HG02610 (cell line): ENCODE data around the gene ORAI2.

ENCODE experiments used
- ATAC-seq: cut with Tn5 transposase; IDR thresholded peaks from one replicate; pipeline ENCODE4 v1.9.1; 2021; ENCODE audit warnings: mild to moderate bottlenecking, moderate library complexity; ENCODE audit not compliant: unreplicated experiment

The ORAI2 gene

DNA sequence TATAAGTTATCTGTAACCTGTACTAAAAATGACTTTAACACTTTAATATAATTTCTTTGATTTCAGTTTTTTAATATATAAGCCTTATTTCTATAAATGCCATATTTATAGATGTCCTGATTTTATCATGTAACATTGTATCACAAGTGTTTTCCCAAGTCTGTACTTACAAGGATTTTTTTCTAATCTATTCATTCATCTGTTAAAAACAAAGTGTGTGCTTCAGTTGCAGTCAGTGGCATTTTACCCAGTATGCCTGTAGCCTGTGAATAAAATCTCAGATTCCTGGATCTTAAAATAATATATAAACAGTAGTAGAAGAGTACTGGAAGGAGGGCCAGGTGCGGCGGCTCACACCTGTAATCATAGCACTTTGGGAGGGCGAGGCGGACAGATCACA, 19.8 kb upstream of the ORAI2 start:
- no peak for ATAC-seq

DNA sequence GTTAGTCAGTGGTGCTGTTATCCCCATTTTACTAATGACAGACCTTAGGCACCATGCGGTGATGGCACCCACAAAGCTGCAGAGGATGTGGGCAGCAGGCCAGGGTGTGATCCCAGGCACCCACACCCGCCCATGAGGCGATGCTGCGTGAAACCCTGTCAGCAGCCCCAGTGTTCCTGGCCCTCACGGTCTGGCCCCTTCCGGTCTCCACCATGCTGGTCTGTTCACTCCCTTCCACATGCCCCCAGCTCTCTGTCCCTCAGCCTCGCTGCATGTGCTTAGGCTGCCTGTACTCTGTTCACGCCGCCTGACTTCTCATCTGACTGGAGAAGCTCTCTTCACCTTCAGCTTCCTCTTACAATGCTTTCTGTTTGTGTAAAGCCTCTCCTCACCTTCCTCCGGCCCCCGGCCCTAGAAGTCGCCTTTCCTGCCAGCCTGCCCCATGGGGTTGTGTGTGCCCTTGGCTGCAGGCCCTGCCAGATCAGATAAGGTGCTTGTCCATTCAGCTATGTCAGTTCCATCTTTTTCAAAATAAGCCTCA, 17.6 kb upstream of the ORAI2 start:
- peak; percentile 54 for ATAC-seq

DNA sequence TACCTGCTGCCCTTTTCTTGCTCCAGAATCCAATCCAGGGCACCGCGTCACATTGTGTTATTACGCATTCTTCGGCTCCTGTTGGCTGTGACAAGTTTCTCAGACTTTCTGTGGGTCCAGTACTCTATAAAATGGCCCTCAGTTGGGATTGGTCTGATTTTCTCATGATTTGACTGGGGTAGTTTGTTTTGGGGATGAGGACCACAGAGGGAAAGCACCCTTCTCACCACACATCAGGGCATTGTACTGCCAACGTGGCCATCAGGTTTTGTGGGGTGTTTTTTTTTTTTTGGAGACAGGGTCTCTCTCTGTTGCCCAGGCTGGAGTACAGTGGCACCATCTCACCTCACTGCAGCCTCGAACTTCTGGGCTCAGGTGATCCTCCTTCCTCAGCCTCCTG, 17.0 kb upstream of the ORAI2 start:
- no peak for ATAC-seq

DNA sequence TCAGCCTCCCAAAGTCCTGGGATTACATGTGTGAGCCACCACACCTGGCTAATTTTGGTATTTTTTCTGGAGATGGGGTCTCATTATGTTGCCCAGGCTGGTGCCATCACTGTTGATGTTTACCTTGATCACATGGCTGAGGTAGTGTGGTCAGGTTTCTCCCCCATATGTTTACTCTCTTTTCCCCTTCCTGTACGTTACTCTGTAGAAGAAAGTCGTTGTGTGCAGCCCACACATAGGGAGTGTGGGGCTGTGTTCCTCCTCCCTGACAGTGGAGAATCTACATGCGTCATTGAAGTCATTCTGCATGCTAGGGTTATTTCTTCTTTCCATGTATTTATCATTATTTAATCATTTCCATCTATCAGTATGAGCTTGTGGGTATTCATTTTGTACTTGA, 16.3 kb upstream of the ORAI2 start:
- no peak for ATAC-seq

DNA sequence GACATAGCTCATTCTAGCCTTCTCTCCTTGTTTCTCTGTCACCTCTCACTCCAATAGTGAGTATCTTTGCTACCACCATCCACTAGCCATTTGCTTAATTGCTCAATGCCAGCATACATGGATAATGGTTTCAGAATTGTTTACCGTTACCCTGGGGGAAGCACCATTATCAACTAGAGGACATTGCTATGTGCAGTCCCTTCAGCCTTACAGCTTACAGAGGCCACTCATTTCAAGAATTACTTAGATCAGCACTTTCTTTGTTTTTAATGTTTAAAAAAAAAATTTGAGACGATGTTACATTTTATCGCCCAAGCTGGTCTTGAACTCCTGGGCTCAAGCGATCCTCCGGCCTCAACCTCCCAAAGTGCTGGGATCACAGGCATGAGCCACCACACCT, 14.8 kb upstream of the ORAI2 start:
- no peak for ATAC-seq

DNA sequence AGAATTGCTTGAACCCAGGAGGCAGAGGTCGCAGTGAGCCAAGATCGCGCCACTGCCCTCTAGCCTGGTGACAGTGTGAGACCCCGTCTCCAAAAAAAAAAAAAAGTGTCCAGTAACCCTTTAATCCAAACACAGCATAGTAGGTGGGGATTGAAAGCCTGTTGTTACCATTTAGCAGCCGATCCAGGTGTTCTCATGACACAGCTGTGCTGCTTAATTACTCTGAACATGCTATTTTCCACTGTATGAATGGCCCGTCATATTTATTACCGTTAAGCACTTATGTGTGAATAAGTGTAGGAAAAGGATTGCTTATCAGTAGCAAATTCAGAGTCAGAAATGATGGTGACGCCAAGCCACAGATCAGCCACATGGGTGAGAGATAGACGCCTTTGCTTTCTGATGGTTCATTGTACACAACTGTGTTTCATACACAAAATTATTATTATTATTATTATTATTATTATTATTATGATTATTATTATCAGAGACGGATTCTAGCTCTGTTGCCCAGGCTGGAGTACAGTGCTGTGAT, 11.6 kb upstream of the ORAI2 start:
- no peak for ATAC-seq

DNA sequence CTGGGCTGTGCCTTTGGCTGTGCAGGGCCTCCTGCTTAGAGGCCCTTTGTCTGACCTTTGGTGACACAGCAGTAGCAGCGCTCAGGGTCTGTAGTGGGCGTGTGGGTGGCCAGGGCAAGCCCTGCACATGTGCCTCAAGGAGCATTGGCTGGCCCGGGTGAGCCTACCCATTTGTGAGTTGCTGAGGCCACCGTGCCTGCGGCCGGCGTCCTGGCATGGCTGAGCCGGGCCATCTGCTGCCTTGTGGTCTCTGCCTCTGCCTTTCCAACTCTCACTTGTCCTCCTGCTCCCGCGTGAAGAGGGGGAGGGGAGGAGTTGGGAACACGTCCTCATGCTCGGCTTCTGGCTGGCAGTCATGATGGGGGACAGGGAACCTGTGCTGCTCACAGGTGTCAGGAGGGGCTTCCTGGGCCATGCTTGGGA, 9.2 kb upstream of the ORAI2 start:
- ATAC-seq: no peak

DNA sequence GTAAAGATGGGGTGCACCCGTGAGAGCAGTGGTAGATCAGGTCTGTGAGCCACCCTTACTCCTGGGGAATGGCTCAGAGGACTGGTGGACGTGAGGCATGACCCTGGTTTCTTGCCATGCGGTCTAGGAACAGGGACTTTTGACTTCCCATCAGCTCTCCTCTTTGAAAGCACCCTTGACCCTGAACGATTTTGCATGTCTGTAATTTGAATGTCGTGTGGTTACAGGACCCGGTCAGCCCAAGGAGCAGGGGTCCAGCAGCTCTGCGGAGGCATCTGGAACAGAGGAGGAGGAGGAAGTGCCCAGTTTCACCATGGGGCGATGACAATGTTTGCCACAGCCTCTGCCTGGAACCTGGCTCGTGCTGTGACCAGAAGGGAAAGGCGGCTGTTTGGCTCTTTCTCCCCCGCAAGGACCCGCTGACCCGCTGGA, 8.6 kb upstream of the ORAI2 start:
- peak; percentile 20 for ATAC-seq

DNA sequence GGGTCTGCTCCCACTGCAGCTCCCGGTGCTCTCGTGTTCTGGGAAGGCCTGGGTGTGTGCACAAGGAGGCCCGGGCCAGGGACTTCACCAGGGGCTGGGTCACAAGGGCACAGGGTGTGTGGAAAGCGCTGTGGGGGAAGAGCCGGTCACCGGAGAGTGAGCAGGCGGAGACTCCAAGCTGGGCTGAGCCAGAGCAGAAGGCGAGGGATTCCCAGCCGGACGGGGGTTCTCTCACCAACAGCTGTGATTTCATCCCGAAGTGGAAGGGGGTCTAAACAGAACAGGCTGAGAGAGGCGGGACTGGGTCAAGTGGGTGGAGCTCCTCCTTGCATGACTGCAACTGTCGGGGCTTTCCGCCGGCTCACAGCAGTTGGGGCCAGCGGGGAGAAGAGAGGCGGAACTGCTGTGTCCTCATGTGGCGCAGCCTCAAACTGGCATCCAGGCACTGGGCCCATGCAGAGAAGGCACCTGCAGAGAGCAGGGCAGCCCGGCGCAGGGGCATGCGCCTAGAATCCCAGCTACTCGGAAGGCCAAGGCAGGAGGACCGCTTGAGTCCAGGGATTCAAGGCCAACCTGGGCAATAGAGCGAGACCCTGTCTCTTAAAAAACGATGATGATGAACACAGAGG, 7.6 kb upstream of the ORAI2 start:
- peak; percentile 73 for ATAC-seq

DNA sequence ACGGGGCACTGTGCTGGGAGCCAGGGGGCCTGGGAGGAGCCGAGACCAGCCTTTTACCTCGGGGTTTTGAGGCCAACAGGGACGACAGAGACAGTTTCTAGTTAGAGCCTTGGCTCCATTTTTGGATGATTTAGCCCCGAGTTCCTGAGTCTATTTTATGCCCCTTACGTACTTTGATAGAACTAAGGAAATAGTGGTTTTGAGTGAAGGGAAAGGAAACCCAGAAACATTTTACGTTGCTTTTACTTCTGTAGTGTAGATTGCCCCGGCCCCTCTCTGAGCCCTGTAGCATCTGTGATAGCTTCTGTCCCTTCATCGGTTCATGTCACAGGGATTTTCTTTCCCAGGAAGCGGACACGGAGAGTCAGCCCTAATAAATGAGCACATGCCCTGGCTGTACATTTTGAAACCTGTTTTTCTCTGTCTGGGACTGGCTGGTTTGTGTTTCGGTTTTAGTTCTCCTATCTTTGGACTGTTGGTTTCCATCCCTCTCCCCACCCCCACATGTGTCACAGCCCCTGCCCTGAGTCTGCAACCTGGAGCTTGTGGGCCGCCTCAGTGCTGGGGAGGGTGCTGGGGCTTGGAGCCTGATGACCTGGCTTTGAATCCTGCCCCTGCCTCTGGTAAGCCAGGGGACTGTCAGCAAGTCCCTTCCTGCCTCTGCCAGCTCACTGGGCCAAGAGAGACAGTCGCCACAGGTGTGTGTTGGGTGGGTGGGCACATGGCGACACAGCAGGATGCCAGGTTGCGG, 6.9 kb upstream of the ORAI2 start:
- peak; percentile 66 for ATAC-seq

DNA sequence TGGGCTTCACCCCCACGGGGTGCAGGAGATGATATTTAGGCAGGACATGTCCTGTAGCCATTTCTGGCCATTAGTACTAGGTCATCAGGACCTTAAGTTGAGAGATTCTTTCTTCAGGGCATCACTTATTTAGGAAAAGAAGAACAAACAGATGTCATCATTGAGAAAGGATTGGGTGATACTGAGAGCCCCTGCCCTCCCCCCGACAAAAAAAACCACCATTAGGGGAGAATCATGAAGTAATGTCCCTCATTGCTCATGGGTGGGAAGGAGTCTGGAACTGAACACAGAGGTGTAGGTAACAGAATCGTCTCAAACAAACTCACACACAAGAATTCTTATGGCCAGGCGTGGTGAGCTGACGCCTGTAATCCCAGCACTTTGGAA, 6.4 kb upstream of the ORAI2 start:
- no peak for ATAC-seq

DNA sequence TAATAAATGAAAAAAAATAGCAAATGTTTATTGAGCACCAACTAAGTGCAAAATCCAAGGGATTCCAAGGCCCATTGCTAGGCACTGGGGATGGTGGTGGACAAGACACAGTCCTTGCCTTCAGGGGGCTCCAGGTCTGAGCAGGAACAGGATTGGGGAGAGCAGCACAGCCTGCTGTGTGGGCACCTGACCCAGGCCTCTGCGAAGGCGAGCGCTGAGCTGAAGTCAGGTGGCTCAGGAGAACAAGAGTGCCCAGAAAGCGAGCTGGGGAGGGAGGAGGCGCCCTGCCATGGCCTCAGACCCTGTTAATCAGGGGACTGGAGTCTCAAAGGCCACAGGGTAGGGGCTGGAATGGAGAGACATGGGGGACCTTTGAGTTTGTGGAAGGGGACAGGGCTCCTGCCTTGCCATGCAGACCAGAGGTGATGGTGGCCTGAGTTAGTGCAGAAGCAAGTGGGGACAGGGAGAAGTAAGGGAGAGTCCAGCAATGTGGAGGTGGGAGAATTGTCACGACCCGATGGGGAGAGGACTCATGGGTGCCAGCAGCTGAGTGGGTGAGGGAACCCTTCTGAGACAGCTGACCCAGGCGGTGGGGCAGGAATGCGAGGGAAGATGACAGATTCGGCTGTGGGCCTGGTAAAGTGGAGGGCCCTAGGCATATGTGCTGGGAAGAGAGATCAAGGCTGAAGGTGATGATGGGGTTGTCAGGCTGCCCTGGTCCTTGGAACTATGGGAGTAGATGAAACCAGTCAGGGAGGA, 4.1 kb upstream of the ORAI2 start:
- ATAC-seq: no peak

DNA sequence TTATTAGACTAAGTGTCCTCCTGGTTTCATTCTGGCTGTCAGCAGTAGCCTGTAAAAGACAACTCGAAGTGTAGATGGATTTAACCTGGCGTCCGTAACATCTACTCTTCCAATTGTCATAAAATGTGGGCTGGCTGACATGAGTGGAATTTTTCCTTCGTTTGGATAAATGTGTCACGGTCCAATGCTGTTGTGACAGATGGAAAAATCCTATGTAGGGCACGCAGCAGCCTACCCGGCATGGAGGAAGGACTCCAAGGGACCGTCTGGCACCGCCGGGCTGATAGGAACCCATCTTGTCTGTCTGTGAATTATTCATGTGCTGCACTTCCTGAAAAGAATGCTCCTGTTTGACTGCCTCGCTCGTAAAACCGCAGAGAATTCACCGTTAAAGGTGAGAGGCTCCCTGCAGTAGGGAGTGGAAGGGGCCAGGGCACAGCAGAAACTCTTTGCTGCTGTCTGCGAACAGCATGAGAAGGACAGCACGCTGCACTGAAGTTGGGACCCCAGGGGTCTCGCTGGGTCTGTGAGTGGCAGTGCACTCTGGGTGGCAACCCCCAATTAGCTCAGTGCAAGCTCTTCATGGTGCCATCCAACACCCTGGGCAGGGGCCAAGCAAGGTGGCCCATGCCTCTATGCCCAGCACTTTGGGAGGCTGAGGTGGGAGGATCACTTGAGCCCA, 1.6 kb upstream of the ORAI2 start:
- ATAC-seq: peak; percentile 32

DNA sequence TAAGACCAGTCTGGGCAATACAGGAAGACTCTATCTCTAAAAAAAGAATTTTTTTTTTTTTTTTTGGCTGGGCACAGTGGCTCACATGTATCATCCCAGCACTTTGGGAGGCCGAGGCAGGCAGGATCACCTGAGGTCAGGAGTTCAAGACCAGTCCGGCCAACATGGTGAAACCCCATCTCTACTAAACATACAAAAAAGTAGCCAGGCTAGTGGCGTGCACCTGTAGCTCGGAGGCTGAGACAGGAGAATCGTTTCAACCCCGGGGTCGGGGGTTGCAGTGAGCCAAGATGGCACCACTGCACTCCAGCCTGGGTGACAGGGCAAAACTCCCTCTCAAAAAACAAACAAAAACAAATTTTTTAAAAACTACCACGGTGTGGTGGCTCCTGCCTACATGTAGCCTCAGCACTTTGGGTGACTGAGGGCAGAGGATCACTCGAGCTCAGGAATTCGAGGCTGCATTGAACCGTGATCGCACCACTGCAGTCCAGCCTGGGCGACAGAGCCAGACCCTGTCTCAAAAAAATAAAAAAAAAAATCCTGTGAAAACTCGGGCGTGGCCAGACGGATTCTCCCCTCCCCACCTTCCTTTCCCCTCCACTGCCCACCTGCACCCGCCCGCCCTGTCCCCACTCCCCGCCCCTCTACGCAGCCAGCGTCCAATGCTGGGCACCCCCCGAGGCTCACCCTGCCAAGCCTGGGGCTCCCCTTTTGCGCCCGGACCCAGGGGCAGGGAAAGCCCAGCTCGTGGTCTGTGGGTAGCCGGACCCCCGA, 745 bp upstream of the ORAI2 start:
- ATAC-seq: peak; percentile 27

DNA sequence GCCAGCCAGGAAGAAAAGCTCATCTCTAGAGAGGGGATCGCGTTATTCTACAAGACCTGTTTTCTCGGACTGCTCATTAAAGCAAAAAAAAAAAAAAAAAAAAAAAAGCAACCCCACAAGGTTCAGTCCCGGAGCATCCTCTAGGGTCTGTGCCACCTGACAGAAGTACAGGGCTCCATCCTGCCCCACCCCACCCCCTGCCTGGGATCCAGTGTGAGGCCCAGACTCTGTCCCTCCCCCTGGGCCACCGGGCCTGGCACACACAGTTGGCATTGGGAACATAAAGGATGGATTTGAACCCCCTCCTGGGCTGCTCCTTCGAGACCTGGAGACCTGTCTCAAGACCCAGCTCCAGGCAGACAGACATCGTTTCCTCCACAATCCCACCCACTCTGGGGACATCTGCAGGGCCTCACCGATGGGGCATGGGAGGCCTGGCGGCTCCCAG, 688 bp downstream of the ORAI2 start:
- no peak for ATAC-seq

DNA sequence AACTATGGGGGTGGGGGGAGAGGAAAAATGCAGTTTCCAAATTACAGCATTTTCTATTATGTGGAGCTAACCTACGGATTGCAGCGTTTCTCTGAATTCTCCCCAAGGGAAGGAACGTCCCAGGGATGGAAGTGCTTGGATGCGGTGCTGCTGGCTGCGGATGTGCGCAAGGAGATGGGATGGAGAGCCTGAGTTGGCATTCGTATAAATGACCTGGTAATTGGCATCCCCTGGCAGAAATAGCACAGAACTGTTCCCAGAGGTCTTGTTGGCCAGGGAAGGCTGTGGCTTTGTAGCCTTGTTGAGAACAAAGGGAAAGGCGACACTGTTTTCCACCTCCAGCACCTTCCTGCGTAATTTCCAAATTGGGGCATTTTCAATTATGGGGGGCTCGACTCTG, 2.7 kb downstream of the ORAI2 start:
- ATAC-seq: no peak

DNA sequence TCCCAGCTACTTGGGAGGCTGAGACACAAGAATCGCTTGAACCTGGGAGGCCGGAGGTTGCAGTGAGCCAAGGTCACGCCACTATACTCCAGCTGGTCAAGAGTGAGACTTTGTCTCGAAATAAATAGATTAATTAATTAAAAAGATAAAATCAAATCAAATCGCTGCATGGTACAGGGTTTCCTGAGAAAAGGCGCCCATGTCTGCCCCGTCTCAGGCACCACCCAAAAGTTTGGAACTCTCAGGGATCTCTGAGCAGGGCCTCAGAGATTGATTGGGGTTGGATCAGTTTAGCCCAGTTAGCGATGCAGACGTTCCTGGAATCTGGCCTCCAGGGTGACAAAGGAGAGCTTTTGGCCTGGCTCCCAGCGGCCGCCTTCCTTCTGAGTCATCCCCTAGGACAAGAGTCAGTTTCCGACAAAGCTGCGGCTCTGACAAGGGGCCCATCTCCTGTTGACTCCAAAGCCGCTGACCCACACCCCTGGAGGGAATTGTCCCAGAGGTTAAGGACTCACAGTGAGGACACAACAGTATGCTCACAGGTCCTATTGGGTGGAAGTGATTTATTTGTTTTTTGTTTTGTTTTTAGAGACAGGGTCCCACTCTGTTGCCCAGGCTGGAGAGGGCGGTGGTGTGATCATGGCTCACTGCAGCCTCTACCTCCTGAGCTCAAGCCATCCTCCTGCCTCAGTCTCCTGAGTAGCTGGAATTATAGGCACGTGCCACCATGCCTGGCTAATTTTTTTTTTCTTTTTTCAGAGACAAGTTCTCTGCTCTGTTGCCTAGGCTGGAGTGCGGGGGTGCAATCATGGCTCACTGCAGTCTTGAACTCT, 6.8 kb downstream of the ORAI2 start:
- ATAC-seq: no peak

DNA sequence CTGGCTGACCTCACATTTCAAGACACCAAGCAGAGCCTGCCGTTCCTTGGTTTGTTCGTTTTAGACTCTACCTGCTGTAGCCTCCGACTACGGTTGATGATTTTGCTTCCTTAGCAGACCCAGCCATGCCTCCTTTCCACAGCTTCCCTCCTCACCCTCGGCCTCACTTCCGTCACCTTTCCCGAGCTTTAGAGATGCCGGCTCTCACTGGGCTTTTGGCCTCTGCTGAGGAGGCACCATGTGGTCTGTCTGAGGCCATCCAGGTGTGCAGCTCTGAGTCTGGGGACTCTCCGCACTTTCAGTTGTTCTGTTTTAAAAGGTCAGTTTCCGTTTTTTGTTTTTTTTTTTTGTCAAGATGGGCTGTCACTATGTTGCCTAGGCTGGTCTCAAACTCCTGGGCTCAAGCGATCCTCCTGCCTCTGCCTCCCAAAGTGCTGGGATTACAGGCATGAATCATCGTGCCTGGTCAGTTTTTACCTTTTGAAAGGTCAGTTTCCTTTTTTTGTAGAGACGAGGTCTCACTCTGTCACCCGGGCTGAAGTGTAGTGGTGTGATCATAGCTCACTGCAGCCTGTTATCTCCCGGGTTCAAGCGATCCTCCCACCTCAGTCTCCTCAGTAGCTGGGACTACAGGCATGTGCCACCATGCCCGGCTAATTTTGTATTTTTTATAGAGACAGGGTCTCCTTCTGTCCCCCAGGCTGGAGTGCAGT, 11.7 kb downstream of the ORAI2 start:
- peak; percentile 29 for ATAC-seq

DNA sequence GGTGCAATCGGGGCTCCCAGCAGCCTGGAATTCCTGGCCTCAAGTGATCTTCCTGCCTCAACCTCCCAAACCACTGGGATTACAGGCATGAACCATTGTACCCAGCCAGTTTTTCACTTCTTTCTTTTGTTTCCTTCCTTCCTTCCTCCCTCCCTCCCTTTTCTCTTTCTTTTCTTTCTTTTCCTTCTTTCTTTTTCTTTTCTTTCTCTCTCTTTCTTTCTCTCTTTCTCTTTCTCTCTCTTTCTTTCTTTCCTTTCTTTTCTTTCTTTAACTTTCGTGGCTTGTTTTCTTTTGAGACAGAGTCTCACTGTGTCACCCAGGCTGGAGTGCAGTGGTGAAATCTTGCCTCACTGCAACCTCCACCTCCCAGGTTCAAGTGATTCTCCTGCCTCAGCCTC, 12.3 kb downstream of the ORAI2 start:
- ATAC-seq: no peak
